ENCODE measurements around the gene FBXO44.

Gene FBXO44

DNA sequence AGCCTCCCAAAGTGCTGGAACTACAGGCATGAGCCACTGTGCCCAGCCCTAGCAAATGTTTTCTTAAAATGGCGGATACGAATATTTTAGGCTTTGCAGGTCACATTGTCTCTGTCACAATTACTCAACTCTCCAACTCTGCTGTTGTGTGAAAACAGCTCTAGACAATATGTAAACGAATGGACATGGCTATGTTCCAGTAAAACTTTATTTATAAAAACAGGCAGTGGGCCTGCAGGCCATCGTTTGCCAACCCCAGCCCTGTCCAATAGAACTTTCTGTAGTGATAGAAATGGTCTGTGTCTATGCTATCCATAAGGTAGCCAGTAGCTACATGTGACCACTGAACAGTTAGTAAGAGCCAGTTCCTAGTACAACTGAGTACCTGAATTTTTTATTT lies 5.1 kb downstream of the FBXO44 start:
- DNase-seq (ENCODE audit: low read depth in 3 of 3): no peak

DNA sequence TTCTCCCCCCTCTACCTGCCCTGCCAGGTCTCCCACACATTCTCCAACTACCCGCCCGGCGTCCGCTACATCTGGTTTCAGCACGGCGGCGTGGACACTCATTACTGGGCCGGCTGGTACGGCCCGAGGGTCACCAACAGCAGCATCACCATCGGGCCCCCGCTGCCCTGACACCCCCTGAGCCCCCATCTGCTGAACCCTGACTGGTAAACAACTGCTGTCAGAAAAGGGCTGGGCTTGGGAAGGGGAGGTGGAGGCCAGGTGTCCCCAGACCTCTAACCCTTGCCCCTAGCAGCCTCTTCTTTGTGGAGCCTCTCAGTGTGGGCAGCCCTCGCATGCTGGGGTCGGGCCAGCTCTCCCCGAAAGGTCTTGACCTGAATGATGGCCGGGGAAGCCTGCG lies 6.4 kb downstream of the FBXO44 start:
- no peak for DNase-seq (ENCODE audit: low read depth in 3 of 3)

DNA sequence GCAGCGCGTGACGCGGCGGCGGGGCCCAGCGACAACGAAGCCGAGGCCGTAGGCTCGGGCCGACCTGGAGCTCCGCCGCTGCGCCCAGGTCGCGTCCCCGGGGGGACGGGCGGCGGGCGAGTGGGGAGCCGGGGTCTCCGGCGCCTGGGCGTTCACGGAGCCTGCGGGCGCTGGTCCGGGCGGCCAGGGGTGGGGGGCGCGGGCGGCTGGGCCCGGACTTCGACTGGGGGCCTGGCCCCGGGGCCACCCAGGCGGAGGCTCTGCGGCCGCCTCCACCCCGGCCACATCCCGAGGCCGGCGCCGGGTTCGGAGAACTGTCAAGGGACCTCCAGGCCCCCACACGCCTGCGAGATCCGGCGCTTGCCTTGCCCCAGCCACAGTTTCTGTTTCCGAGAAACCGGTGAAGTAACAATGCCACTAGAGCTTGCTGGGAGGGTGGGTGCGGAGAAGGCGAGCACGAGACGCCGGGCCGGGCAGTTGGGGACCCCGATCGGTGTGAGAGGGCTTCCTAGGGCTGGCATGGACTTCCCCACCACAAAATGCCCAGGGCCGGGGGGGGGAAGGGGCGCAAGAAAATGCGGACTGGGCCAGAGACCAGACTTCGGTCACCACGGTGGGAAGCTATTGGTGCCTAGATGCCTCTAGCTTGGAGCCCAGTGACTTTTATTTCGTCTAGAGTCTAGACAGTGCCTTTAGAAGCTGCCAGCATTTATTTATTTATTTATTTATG lies 9.8 kb downstream of the FBXO44 start:
- no peak for DNase-seq (ENCODE audit: low read depth in 3 of 3)

DNA sequence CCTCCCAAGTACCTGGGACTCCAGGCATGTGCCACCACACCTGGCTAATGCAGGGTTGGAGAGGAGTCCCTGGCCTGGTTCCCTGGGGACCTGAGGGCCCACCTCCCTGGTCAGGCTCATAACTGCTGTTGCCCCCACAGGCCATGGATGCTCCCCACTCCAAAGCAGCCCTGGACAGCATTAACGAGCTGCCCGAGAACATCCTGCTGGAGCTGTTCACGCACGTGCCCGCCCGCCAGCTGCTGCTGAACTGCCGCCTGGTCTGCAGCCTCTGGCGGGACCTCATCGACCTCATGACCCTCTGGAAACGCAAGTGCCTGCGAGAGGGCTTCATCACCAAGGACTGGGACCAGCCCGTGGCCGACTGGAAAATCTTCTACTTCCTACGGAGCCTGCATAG lies 13.8 kb downstream of the FBXO44 start:
- DNase-seq (ENCODE audit: low read depth in 3 of 3): no peak

DNA sequence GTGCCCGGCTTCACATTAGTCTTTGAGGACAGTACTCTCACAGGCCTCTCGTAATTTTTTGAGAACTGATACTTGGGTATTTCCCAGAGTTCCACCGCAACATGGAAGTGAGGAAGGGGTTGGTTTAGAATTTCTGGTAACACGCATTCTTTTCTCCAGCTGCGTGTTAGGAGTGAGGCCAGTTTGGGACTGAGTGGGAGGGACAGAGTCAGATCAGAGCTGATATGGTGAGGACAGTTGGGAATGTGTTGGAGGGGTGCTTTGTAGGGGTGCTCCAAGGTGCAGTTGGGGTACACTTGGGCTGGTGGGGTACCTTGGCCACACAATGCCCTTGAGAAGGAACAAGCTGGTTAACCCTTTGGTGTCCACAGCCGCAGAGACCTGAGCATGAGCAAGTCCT lies 16.1 kb downstream of the FBXO44 start:
- no peak for DNase-seq (ENCODE audit: low read depth in 3 of 3)

DNA sequence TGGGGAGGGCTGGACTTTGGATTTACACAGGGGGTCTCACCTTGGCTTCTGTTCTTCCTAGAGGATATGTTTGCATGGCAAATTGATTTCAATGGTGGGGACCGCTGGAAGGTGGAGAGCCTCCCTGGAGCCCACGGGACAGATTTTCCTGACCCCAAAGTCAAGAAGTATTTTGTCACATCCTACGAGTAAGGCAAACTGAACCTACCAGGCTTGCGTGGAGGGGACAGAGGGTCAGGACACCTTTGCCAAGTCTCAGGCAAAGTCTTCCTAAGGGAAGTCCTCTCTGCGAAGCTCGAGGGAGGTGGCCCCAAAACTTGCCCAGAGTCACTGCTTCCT lies 16.5 kb downstream of the FBXO44 start:
- no peak for DNase-seq (ENCODE audit: low read depth in 3 of 3)

DNA sequence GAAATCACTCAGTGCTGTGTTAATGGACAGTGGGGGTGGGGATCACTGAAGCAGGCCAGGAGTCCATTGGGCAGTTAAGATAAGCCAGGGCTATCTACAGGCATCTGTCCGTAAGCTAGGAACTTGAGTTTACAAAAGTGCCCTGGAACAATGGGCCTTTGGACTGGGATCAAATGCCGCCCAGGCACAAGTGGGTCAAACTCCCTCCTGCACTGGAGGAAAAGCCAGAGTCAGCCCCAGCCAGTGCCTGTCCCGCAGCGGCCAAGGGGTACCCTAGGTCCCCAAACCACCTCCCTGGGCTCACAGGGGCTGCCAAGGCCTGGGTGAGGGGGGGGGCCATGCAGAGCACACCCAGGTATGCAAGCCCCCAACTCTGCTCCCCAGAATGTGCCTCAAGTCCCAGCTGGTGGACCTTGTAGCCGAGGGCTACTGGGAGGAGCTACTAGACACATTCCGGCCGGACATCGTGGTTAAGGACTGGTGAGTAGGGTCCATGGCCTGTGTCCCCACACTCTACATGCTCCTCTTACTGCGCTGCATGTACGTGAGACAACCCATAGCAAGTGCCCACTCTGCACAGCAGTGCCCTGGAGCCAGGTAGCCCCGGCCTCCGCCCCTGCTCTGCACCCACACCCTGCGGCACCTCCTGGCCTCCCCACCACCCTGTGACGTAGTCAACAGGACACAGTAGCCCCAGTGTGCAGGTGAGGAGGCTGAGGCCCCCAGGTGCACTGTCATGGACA lies 17.0 kb downstream of the FBXO44 start:
- no peak for DNase-seq (ENCODE audit: low read depth in 3 of 3)

DNA sequence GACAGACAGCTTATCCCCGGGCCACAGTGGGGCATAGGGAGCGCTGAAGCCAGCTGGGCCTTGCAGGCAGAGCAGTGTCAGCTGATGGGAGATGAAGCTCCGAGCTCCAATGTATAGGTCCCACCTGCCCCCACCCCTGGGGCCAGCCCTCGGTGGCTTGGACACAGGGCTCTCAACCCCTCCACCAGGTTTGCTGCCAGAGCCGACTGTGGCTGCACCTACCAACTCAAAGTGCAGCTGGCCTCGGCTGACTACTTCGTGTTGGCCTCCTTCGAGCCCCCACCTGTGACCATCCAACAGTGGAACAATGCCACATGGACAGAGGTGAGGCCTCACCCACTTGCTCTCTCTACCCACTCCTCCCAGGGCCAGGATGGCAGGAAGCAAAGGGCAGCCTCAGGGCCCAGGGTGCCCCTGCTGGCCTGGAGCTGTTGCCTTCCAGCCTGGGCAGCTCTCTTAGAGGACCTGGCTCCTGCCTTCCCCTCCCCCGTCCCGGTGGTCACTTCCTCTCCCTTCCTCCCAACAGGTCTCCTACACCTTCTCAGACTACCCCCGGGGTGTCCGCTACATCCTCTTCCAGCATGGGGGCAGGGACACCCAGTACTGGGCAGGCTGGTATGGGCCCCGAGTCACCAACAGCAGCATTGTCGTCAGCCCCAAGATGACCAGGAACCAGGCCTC lies 18.6 kb downstream of the FBXO44 start:
- no peak for DNase-seq (ENCODE audit: low read depth in 3 of 3)

DNA sequence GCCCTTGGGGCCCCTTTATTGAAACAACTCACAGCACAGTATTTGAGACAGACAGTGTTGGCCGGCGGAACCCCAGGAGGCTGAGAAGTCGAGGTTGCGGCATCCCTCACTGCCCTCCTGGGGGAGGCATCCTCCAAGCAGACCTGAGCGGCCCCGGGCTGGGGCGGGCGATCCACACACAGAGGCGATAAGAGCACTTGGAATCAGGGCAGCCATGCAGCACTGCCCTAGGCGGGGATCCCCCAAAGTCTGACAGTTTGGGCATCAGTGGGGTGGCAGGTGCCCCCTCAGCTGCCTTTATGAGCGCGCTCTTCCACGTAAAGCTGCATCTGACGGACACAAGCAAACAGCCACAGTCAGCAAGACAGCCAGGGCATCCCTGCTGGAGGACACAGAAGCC lies 19.8 kb downstream of the FBXO44 start:
- DNase-seq (ENCODE audit: low read depth in 3 of 3): no peak

DNA sequence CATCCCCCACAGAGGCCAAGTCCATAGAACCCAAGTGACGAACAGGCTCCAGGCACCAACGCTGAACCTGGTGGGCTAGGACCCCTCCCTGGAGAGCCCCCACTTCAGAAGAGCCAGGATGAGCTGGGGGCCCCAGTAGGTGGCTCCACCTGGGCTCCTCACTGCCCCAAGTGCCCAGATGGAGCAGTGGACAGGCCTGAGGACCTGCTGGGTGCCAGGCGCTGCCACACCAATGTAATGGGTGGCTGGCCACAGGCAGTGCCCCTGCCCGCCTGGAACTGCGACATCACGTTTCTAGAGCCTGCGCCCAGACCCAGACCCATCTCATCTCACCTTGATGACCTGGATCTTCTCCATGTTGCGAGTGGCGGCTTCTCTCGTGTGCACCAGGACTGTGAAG lies 20.6 kb downstream of the FBXO44 start:
- no peak for DNase-seq (ENCODE audit: low read depth in 3 of 3)

DNA sequence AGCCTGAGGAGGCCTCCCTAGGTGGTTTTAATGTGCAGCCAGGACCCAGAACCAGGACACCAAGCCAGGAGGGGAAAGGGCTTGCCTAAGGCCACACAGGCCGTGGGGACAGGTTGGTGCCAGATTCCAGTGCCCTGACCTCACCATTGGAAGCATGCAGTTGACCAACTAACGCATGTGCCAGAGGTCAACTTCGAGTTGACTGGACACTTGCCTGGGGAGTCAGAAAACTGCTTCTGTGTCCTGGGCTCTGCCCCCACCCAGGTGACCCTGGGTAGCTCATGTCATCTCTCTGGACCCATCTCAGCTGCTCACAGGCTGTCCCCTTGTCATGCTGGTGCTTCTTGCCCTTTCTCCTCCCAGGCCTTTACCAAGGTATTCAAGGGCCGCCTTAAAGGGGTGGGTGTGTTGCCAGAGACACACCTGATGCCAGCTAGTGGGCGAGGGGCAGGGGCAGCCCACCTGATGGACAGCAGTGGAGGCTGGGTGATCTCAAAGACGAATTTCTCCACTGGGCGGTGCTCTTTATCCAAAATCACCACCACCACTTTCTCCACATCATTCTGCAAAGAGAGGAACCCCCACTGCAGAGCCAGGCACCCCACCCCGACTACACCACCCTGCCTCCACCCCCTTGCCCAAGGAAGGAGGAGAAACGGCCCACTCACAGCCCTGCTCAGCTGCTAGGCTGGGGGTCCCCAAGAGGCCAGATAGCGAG lies 21.9 kb downstream of the FBXO44 start:
- DNase-seq (ENCODE audit: low read depth in 3 of 3): no peak

DNA sequence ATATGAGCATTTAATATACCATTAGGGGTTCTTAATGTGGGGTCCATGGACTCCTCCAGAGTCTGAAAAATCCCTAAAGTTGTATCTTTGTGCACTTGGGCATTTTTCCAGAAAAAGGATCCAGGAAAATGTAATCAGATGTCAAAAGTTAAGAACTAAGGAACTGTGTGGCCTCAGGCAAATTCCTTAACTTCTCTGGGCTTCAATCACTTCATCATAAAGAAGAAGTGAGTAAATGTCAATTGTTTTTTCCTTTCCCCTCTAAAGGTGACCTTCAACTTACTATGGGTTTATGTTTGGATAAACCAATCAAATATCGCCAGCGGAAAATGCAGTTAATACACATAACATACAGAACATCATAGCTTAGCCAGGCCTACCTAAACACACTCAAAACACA lies 23.8 kb downstream of the FBXO44 start:
- DNase-seq (ENCODE audit: low read depth in 3 of 3): no peak

DNA sequence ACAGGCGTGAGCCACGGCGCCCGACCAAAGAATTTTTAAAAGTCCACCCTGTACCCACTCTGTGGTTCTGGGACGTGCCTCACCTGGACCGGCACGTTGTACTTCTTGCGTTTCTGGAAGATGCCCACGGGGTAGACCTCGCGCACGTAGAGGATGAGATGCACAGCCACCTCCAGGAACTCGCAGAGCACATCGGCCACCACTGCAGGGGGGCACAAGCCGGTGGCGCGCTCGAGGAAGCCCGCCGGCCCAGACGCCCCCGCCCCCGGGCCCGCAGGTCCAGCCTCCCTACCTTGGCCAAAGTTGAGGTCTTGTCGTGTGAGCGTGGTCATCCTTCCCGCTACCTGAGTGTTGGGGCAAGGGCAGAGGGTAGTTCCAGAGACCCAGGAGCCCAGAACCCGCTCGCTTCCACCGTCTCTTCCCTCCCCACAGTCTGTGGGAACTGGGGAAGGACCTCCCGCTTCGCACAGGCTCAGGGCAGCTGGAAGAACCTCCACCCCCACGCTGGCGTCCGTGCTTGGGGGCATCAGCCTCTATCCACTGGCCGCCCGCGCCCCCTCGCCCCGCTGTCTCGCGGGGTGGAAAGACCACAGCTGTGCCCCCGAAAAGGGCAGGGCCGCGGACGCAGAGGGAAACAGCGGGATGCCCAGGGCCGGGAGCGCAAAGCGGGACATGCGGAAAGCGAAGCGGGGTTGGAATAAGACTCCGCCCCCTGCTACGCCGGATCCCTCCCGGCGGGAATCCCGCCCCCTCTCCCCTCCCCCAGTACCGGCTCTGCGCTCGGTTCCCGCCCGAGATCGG lies 25.8 kb downstream of the FBXO44 start:
- DNase-seq (ENCODE audit: low read depth in 3 of 3): no peak

DNA sequence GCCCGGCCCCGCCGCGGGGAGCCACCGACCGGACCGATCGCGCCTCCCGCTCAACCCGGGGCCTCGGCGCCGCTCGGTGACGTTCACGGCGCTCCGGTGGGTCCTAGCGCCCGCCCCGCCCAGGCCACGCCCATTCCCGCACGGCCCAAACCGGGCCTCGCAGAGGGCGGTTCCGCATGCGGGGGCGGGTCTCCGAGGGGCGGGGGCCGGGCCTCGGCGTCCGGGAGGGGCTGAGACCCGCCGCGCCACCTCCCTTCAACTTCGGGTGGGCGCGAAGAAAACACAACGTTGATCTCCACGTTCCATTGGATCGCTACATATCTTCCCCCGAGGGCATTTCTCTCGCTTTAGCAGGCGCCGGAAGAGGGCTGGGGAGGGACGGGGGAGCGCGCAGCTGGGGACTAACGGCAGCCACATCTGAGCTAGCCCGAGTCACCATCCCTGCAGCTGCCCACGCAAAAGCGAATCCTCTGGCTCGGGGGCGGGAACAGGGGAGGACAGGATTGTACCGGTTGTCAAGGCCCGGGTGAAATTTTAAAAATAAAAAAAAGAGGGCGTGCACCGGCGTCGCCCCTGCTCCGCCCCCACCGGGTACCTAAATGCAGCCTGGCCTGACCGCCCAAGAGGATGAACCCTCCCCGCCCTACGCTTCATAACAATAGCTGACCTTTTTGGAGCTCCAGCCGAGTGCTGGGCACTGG lies 26.5 kb downstream of the FBXO44 start, which contains the start of gene MAD2L2:
Gene MAD2L2, minus strand, starts transcription at position 78 of the 701 bp plus-strand sequence. CDS start 547 bp downstream, outside the sequence.
- peak; percentile 70 to 96 (median 80) for DNase-seq (ENCODE audit: low read depth in 3 of 3)

DNA sequence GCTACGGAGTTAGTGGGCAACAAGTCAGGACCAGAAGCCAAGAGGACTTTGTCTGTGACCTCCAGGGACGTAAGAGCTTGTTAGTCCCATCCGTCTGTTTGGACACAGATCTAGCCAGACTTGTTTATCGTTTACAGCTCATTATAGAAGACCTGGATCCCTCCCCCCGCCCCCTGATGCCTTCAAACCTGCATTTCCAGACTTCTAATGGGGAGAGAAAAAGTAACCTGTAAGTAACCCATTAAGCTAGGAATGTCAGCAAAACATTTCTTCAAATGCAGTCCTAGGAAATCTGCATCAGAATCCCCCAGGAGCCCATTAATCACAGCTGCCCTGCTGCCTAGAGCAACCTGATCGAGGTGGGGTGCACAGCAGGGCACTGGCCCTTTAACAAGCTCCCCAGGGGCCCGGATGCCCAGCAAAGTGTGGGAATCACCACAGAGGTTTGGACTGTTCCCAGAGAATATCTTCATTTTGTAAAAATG lies 27.7 kb downstream of the FBXO44 start:
- no peak for DNase-seq (ENCODE audit: low read depth in 3 of 3)

DNA sequence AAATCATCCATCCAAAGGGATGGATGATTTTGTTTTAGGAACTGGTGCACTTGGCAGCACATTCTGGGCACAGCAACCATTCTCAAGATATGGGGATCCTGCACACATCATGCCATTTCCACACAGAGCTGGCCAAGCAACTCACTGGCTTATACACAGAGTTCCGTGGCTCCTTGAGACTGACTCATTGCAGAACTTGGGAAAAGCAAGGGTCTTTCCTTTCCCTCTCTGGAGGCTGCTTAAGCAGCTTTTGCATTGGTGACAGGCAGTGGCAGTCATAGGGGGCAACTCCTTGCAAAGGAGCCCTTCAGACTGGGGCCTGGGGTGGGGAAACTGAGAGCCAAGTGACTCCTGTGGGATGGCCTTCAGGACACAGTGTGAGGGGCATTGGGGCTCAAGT lies 28.1 kb downstream of the FBXO44 start:
- no peak for DNase-seq (ENCODE audit: low read depth in 3 of 3)

DNA sequence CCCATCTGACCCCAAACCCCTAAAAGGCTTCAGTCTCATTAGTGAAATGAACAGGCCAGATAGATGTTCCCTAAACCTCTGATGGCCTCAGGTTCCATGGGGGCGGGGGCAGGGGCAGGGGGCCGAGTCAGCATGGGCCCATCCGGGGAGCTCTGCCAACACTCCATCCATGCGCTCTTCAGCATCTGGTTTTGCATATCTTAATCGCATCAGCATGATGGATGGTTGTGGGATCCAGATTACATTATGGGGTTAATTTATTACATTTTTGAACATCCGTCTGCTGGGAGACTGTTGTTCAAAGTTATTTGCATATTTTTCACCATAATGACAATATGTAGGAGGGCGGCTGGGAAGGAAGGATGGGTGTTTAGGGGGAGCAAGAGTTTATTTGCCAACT lies 29.4 kb downstream of the FBXO44 start:
- no peak for DNase-seq (ENCODE audit: low read depth in 3 of 3)

DNA sequence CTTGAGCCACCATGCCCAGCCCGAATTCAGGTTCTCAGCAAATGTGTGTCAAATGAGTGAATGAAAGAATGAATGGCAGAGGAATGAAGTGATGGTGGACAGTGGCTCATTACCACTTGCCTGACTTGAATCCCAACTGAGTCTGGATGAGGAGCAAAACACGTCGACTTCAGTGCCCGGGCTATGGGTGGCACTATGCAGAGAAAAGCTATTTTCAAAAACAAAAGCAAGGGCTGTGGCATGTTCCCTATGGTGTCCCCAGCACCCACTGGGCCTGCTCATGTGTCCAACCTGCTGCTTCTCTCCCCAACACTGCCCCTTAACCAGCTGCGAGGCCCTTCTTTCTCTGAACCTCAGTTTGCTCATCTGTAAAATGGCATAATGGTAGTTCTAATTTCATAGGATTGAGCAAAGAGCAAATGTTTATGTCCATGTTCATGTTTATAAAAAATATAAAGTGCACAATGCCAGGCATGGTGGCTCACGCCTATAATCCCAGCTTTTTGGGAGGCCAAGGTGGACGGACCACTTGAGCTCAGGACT lies 30.6 kb downstream of the FBXO44 start:
- no peak for DNase-seq (ENCODE audit: low read depth in 3 of 3)

DNA sequence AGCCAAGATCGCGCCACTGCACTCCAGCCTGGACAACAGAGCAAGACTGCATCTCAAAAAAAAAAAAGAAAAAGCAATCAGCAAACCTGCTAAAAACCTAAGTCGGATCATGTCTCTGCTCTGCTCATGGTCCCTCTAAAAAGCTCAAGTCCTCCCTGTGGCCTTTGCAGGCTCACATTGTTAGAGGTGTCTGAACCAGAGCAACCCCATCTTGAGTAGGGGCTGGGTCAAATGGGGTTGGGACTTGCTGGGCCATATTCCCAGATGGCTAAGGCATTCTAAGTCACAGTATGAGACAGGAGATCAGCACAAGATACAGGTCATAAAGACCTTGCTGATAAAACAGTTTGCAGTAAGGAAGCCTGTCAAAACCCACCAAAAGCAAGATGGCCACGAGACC lies 33.8 kb downstream of the FBXO44 start:
- DNase-seq (ENCODE audit: low read depth in 3 of 3): no peak
